GM10847 (cell line): ENCODE measurements around the gene HEYL.

Source experiments
- POLR2A ChIP-seq: IDR thresholded peaks from 2 replicates; pipeline ENCODE4 v1.6.1; 2011; ENCODE audit not compliant: insufficient read length; ENCODE audit errors: extremely low read depth

The HEYL gene

GRCh38 chr1:39631361-39632322 is 7.8 kb downstream of the HEYL start:
- TF ChIP-seq POLR2A: no peak

GRCh38 chr1:39628807-39629350 is 10.6 kb downstream of the HEYL start:
- no peak for TF ChIP-seq POLR2A

- TF ChIP-seq POLR2A: no peak
Measured at GRCh38 chr1:39626646-39627045, 12.8 kb downstream of the HEYL start.

DNA sequence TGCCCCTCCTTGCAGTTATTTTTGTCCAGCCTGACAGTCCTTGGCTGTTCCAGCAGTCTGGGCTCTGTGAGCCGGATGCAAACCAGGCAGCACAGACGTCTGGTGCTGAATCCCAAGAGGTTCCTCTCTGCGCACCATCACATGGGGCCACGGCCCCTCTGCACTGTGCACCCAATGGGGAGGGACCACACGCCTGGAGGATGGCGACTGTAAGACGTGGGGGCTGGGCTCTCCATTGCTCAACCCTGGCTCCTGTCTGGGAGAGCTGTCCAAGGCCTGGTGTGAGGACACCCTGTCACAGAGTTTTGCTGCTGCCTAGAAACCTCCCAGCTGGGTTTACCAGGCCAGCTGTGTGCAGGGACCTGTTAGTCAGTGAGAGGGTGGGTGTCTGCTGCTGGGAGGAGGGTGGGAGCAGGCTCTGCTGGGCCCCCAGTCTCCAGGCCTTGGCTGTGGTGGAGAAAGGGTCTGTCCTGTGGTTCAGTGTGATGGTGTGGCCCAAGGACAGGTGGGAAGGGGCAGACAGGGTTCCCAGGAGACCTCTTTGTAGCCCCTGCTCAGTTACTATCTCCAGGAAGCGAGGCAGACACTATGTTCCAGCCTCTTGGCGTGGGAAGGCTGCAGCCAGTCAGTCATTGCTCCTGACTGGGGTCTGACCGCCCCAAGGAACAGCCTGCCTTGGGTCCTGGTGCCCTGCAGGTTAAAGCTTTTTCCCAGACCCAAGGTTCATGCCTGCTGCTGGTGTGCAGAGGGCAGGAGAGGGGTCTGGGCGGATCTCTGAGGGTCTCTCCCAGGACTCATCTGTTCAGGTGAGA is 13.8 kb downstream of the HEYL start:
- TF ChIP-seq POLR2A: no peak

GRCh38 chr1:39625009-39625408 is 14.4 kb downstream of the HEYL start:
- no peak for TF ChIP-seq POLR2A

DNA sequence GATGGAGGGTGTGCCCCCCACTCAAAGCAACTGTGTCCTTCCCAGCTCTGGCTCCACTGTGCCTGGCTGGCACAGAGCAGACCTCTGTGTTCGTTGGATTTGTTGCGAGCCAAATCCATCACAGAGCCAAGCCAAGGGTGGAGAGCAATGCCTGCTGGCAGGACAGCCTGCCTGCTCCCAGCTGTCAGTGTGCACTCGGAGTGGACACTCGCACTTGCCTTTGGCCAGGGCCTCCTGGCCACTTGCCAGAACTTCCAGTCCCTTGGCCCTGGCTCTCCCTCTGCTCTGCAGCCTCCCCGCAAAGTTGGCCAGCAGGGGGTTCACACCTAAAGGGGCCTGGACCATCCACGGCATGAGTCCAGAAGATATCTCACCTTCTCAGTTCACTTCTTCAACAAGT is 16.4 kb downstream of the HEYL start:
- TF ChIP-seq POLR2A: no peak

DNA sequence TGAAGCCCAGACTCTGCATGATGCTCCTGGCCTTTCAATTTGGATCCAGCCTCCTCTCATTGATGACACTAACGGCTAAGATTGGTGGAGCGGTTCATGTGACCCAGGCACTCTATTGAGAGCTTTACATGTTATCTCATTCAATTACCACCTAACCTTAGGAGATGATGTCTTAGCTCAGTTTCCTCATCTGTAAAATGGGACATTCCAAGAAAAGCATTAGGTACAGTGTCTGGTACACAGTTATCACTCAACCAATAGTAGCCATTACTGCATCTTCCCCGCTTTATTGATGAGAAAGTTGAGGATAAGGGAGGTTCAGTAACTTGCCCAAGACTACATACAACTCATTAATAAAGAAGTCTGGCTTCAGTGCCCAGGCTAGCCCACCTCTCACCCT is 17.0 kb downstream of the HEYL start:
- TF ChIP-seq POLR2A: no peak

- TF ChIP-seq POLR2A: no peak
Measured at GRCh38 chr1:39620659-39621165, 18.7 kb downstream of the HEYL start.

DNA sequence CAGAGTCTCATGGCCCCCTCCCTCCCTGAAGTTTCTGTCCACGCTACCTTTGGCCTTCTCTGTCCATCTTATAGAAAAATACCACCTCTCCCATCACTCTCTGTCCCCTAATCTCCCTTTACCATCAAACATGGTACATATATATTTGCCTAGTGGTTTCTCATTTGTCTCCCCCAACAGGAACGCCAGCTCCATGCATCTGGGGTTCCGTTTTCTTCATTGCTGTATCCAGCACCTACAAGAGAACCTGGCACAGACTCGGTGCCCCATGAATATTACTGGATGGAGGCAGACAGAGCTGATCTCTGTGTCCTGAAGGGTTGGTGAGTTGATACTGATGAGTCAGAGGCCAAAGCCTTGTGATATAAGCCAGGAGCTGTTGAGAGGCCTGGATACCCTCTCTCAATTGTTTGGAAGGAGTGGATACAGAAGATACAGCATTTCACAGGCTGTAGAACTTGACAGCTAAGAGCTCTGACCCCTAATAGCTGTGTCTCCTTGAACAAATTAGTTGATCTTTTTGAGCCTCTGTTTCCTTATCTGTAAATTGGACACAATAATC is 21.9 kb downstream of the HEYL start:
- no peak for TF ChIP-seq POLR2A

- no peak for TF ChIP-seq POLR2A
Measured at GRCh38 chr1:39615086-39615673, 24.3 kb downstream of the HEYL start.

DNA sequence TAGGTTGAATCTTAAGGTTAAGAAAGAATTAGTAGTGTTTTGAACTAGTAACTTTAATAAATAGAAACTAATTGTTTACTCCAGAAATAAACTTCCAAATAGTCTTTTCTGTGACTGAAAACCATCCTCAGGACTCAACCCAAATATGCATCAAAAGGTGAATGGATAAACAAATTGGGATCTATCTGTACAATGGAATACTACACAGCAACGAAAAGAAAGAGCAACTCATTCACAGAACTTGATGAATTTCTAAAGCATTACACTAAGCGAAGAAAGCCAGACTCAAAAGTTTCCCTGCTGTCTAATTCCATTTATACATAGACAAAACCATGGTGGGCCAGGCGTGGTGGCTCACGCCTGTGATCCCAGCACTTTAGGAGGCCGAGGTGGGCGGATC is 25.0 kb downstream of the HEYL start:
- TF ChIP-seq POLR2A: no peak

GRCh38 chr1:39613250-39613649 is 26.2 kb downstream of the HEYL start:
- no peak for TF ChIP-seq POLR2A

DNA sequence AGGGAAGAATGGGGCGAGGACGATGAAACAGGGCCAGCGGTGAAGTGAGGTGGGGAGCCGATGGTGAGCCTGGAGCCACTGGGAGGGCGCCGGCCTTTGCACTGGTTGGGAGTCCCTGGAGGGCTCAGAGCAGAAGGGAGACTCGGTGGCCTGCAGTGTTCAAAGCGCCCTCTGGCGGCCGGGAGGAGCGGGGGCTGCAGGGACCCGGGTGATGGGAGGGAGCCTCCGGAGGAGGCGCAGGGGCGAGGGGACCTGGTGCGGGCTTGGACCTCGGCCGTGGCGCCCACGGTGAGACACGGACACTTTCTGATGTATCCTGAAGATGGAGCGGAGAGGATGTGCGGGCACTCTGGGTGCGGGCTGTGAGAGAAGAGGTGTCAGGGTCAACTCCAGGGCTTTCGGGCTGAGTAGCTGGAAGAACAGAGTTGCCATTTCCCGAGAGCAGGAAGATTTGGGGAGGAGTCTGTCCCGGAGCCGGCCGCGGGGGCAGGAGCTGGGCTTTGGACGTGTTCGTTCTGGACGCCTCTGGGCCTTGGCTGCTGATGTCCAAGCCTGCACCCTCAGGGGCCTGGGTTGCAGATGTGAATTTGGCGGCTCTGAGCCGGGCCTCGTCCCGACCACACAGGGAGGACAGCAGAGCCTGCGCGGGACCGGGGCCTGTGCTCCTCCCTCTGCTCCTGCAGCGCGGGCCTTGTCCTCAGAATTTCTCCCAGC is 29.7 kb downstream of the HEYL start:
- TF ChIP-seq POLR2A: no peak

- TF ChIP-seq POLR2A: no peak
Measured at GRCh38 chr1:39608921-39609320, 30.5 kb downstream of the HEYL start.
